ENCODE measurements around the gene CPED1. TPM values are rescaled to one million over a fixed set of nuclear protein-coding genes. Genes with fewer than 3 reads are reported as not detected.

Gene CPED1
- total and polyA plus RNA-seq, 2 experiments from 2014 or later, result 0.17 to 0.47 TPM

- ATAC-seq (no peak), DNase-seq (ENCODE audit: low spot score) (no peak)
- no peak for TF ChIP-seq CTCF (conservative IDR thresholded peaks at IDR 0.05; ENCODE audit: low read depth in 2 of 2)
- TF ChIP-seq REST (IDR thresholded peaks at IDR 0.05; ENCODE audit: unreplicated experiment), result no peak
- no peak for TF ChIP-seq EZH2 (IDR thresholded peaks at IDR 0.05; ENCODE audit: low read depth, unreplicated experiment)
- no peak for TF ChIP-seq NANOG (IDR thresholded peaks at IDR 0.05; ENCODE audit: borderline replicate concordance)
- no peak for TF ChIP-seq ZNF114 (CRISPR knock-in tag; IDR thresholded peaks at IDR 0.05)
- TF ChIP-seq STAT1 (IDR thresholded peaks at IDR 0.05; ENCODE audit: unreplicated experiment), result no peak
- no peak for TF ChIP-seq JUNB (IDR thresholded peaks at IDR 0.05; ENCODE audit: unreplicated experiment)
- no peak for TF ChIP-seq ETS1 (IDR thresholded peaks at IDR 0.05)
- Histone ChIP-seq H3K4me3 (no peak overlapping the region), H3K4me1 (ENCODE audit: insufficient read depth) (no peaks in the 10 kb centered on the region), H3K79me2 (replicated peaks; ENCODE audit: insufficient read depth) (no peaks in the 10 kb centered on the region), H3K9me2 (ENCODE audit: insufficient read depth) (no peaks in the 10 kb centered on the region), H3K27me3 (ENCODE audit: insufficient read depth) (no peaks in the 10 kb centered on the region), H3F3A (replicated peaks; ENCODE audit: low read depth) (no peaks in the 10 kb centered on the region), H3K36me3 (ENCODE audit: insufficient read depth) (no peaks in the 10 kb centered on the region), H3K4me2 (no peak overlapping the region), H3K27ac (ENCODE audit: low read depth) (no peak overlapping the region), H4K20me1 (replicated peaks; ENCODE audit: insufficient read depth) (no peaks in the 10 kb centered on the region), H2AFZ (no peak overlapping the region)
- Mint-ChIP-seq H3K27me3 (ENCODE audit: insufficient read depth, low read depth, poor library complexity) (no peaks in the 10 kb centered on the region), H3K9me3 (no peaks in the 10 kb centered on the region), H3K4me1 (no peaks in the 10 kb centered on the region), H3K36me3 (ENCODE audit: low read depth) (no peaks in the 10 kb centered on the region), H3K27ac (no peak overlapping the region), H3K4me3 (no peak overlapping the region)
These were observed 29.1 kb downstream of the CPED1 start for GRCh38 chr7:121017586-121017985.

GRCh38 chr7:121019018-121019417 is 30.5 kb downstream of the CPED1 start:
- Histone ChIP-seq H4K20me1 (replicated peaks; ENCODE audit: insufficient read depth) (no peaks in the 10 kb centered on the region), H3K9me2 (ENCODE audit: insufficient read depth) (no peaks in the 10 kb centered on the region), H3K27ac (ENCODE audit: low read depth) (no peak overlapping the region), H3F3A (replicated peaks; ENCODE audit: low read depth) (no peaks in the 10 kb centered on the region), H3K36me3 (ENCODE audit: insufficient read depth) (no peaks in the 10 kb centered on the region), H3K27me3 (ENCODE audit: insufficient read depth) (no peaks in the 10 kb centered on the region), H3K79me2 (replicated peaks; ENCODE audit: insufficient read depth) (no peaks in the 10 kb centered on the region), H3K4me2 (no peak overlapping the region), H3K4me1 (ENCODE audit: insufficient read depth) (no peaks in the 10 kb centered on the region), H2AFZ (no peak overlapping the region), H3K4me3 (no peak overlapping the region)
- Mint-ChIP-seq H3K27me3 (ENCODE audit: insufficient read depth, low read depth, poor library complexity) (no peaks in the 10 kb centered on the region), H3K4me1 (no peaks in the 10 kb centered on the region; the same call in 2 of the 3 replicates), H3K4me3 (no peak overlapping the region), H3K9me3 (no peaks in the 10 kb centered on the region), H3K36me3 (ENCODE audit: low read depth) (no peaks in the 10 kb centered on the region), H3K27ac (no peak overlapping the region)
- DNase-seq (ENCODE audit: low spot score) (no peak), ATAC-seq (no peak)
- TF ChIP-seq CTCF (conservative IDR thresholded peaks at IDR 0.05; ENCODE audit: low read depth in 2 of 2) (no peak), JUNB (IDR thresholded peaks at IDR 0.05; ENCODE audit: unreplicated experiment) (no peak), ETS1 (IDR thresholded peaks at IDR 0.05) (no peak), CREB1 (CRISPR knock-in tag; IDR thresholded peaks at IDR 0.05; ENCODE audit: low read depth) (no peak), ZNF114 (CRISPR knock-in tag; IDR thresholded peaks at IDR 0.05) (no peak), EZH2phosphoT487 (IDR thresholded peaks at IDR 0.05; ENCODE audit: unreplicated experiment) (no peak), ZNF331 (CRISPR knock-in tag; IDR thresholded peaks at IDR 0.05; ENCODE audit: low read depth) (no peak), STAT1 (IDR thresholded peaks at IDR 0.05; ENCODE audit: unreplicated experiment) (no peak), POLR2AphosphoS5 (IDR thresholded peaks at IDR 0.05; ENCODE audit: low read depth) (no peak)

All from GM23338 (cell line).